Measurements from ENCODE around the gene ATP1A2. TPM values are rescaled to one million over a fixed set of nuclear protein-coding genes. Genes with fewer than 3 reads are reported as not detected.

Gene ATP1A2
- total and polyA plus RNA-seq, 10 of the 15 experiments (the other 5 are each of a cell fraction or from before 2014, with no cell fraction given), result 0.15 TPM; not detected in 9

DNA sequence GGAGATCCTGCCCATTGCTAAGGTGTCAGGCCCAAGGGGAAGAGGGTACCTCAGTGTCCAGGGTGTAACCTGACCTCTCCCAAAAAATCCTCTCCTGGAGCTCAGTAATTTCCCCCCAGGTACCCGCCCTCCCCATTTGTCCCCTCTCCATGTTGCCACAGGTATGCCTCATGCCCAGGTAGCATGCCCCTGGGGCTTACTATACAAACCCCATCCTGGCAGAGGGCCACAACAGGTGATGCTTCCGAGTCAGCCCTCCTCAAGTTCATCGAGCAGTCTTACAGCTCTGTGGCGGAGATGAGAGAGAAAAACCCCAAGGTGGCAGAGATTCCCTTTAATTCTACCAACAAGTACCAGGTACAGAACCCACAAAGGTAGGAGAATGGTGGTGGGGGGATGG, 51.5 kb downstream of the ATP1A2 start (continued):
- TF ChIP-seq, protein P1, sequence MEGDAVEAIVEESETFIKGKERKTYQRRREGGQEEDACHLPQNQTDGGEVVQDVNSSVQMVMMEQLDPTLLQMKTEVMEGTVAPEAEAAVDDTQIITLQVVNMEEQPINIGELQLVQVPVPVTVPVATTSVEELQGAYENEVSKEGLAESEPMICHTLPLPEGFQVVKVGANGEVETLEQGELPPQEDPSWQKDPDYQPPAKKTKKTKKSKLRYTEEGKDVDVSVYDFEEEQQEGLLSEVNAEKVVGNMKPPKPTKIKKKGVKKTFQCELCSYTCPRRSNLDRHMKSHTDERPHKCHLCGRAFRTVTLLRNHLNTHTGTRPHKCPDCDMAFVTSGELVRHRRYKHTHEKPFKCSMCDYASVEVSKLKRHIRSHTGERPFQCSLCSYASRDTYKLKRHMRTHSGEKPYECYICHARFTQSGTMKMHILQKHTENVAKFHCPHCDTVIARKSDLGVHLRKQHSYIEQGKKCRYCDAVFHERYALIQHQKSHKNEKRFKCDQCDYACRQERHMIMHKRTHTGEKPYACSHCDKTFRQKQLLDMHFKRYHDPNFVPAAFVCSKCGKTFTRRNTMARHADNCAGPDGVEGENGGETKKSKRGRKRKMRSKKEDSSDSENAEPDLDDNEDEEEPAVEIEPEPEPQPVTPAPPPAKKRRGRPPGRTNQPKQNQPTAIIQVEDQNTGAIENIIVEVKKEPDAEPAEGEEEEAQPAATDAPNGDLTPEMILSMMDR (IDR thresholded peaks at IDR 0.05 in 2 of 3, conservative IDR thresholded peaks at IDR 0.05 in 1 of 3; ENCODE audit: control insufficient read depth in 2 of 3, extremely low read depth in 1 of 3, insufficient read depth in 1 of 3, low read depth in 3 of 3, low read length in 3 of 3), result no peak
- TF ChIP-seq, protein P2, sequence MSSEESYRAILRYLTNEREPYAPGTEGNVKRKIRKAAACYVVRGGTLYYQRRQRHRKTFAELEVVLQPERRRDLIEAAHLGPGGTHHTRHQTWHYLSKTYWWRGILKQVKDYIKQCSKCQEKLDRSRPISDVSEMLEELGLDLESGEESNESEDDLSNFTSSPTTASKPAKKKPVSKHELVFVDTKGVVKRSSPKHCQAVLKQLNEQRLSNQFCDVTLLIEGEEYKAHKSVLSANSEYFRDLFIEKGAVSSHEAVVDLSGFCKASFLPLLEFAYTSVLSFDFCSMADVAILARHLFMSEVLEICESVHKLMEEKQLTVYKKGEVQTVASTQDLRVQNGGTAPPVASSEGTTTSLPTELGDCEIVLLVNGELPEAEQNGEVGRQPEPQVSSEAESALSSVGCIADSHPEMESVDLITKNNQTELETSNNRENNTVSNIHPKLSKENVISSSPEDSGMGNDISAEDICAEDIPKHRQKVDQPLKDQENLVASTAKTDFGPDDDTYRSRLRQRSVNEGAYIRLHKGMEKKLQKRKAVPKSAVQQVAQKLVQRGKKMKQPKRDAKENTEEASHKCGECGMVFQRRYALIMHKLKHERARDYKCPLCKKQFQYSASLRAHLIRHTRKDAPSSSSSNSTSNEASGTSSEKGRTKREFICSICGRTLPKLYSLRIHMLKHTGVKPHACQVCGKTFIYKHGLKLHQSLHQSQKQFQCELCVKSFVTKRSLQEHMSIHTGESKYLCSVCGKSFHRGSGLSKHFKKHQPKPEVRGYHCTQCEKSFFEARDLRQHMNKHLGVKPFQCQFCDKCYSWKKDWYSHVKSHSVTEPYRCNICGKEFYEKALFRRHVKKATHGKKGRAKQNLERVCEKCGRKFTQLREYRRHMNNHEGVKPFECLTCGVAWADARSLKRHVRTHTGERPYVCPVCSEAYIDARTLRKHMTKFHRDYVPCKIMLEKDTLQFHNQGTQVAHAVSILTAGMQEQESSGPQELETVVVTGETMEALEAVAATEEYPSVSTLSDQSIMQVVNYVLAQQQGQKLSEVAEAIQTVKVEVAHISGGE (CRISPR knock-in tag; IDR thresholded peaks at IDR 0.05), result no peak
- no peak for TF ChIP-seq HCFC1 (IDR thresholded peaks at IDR 0.05; ENCODE audit: low read length)
- TF ChIP-seq TARDBP (IDR thresholded peaks at IDR 0.05; ENCODE audit: borderline replicate concordance), result no peak
- no peak for TF ChIP-seq EZH2 (IDR thresholded peaks at IDR 0.05; ENCODE audit: borderline replicate concordance, control insufficient read depth, low read depth, low read length)
- TF ChIP-seq SMC3 (IDR thresholded peaks at IDR 0.05; ENCODE audit: borderline replicate concordance, low read length), result no peak
- TF ChIP-seq WRNIP1 (IDR thresholded peaks at IDR 0.05; ENCODE audit: borderline replicate concordance, low read depth, low read length), result no peak
- TF ChIP-seq USF2 (IDR thresholded peaks at IDR 0.05; ENCODE audit: borderline replicate concordance, low read depth, low read length), result no peak
- no peak for TF ChIP-seq CBFB (IDR thresholded peaks at IDR 0.05; ENCODE audit: low read depth)
- no peak for TF ChIP-seq RBBP5 (conservative IDR thresholded peaks at IDR 0.05)
- no peak for TF ChIP-seq MEF2A (IDR thresholded peaks at IDR 0.05; ENCODE audit: insufficient read depth, low read depth, low read length)
